H7 (cell line): Measurements from ENCODE around the gene LENEP. TPM values are rescaled to one million over a fixed set of nuclear protein-coding genes. Genes with fewer than 3 reads are reported as not detected.
A peak's percentile ranks its signal among the peaks of the same experiment; 100 is the strongest.

ENCODE experiments used
- DNase-seq: peaks from one replicate; pipeline ENCODE4 v3.0.0; 2012
- H3K27me3 ChIP-seq: 2 replicates; pipeline ENCODE4 v1.6.0; 2011; ENCODE audit warnings: mild to moderate bottlenecking, low read length; ENCODE audit not compliant: control insufficient read depth, insufficient read depth
- H3K36me3 ChIP-seq: replicated peaks from 2 replicates; pipeline ENCODE4 v1.5.1; 2011; ENCODE audit warnings: low read length; ENCODE audit not compliant: control insufficient read depth, insufficient read depth
- H3K4me3 ChIP-seq: 2 replicates; pipeline ENCODE4 v1.5.1; 2011; ENCODE audit warnings: low read depth, mild to moderate bottlenecking, control low read depth, low read length, moderate library complexity; ENCODE audit not compliant: insufficient read depth
- total RNA-seq: library from RNA; depleted of rRNA; stranded (reverse); fragments of >200 nt; shearing (Covaris generic); gene quantifications from 2 replicates; pipeline ENCODE4 v1.2.3, GENCODE V29; 2014

Gene LENEP
- total RNA-seq, 1 experiment from 2014 or later = 0.21 TPM

- DNase-seq = peak; percentile 55
- Histone ChIP-seq H3K36me3 (no peaks in the 10 kb centered on the region), H3K27me3 (peaks cover 2% of the 10 kb centered on the region; the same call in 1 of the 2 replicates), H3K4me3 (peak overlapping the region; percentile 97)
These were observed 11.1 kb downstream of the LENEP start for GRCh38 chr1:155004352-155005075.

DNA sequence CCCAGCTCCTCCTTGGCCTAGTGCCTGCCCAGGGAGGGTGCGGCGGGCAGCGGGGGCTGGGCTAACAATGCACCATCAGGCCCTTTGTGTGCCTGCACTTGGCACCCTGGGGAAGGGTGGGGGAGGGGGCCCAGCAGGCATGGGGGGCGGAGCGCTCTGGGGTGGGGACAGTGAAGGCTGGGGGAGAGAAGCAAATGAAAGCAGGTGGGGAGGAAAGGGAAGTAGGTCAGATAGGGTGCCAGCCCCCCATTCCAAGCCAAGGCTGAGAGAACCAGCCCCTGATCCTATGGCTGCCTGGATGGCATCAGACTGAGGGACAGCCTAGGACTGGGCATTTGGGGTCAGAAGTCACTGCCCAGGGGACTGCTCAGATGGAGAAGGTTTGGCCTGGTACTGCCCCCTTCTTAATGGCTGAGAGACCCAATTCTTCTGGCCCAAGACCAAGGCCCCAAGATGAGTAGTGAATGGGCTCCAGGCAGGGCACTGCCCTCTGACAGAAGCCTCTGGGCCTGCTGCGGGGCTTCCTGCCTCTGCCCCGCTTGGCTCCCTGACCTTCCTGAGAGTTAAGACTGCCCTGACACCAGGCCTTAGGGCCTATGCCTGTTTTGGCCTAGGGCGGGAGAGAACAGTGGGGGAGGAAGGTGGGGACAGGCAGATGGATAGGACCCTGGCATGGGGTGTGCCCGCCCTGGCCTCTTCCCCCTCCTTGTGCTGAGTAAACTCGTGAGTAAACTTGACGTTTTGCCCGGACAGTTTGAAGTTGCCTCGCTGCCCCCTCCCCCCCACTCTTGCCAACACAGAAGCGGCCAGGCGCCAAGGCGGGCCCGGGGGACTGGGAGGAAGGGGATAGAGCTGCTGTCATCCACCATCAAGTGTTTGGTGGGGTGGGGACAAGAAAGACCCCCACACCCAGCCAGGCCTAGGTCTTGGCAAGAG, 12.0 kb downstream of the LENEP start:
- DNase-seq = peak; percentile 55
- Histone ChIP-seq H3K27me3 (peaks cover 2% of the 10 kb centered on the region; the same call in 1 of the 2 replicates), H3K36me3 (no peaks in the 10 kb centered on the region), H3K4me3 (no peak overlapping the region)

DNA sequence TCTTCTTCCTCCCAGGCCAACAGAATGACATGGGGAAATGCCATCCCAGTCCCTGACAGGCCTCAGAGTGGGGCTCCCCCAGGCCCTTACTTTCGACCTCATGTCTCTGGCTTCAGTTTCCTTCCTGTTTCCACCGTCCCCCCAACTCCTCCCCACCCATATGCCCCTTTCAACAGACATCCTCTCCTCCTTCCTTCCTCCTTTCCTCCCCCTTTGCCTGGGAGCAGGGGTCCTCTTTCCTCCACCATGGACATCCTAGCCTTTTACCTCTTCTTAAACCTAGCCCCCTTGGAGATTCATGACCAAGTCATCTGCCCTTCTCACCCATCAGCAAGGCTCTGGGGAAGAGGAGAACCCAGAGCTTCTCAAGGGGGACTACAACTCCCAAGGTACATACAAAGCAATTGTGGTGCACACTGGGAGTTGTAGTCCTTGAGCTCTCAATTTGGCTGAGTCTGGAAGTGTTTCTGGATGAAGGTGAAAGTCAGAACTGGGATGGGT, 13.3 kb downstream of the LENEP start:
- Histone ChIP-seq H3K27me3 (peaks cover 2% of the 10 kb centered on the region; the same call in 1 of the 2 replicates), H3K4me3 (no peak overlapping the region), H3K36me3 (no peaks in the 10 kb centered on the region)
- DNase-seq = peak; percentile 66

- peaks cover 2% of the 10 kb centered on the region; the same call in 1 of the 2 replicates for H3K27me3 ChIP-seq
- H3K4me3 ChIP-seq = no peak overlapping the region
- DNase-seq = peak; percentile 43
- no peaks in the 10 kb centered on the region for H3K36me3 ChIP-seq
These were observed 14.0 kb downstream of the LENEP start for GRCh38 chr1:155007251-155007828.

- DNase-seq = peak; percentile 84
- Histone ChIP-seq H3K27me3 (no peaks in the 10 kb centered on the region), H3K4me3 (no peak overlapping the region), H3K36me3 (no peaks in the 10 kb centered on the region)
These were observed 14.9 kb downstream of the LENEP start for GRCh38 chr1:155008015-155008941.

DNA sequence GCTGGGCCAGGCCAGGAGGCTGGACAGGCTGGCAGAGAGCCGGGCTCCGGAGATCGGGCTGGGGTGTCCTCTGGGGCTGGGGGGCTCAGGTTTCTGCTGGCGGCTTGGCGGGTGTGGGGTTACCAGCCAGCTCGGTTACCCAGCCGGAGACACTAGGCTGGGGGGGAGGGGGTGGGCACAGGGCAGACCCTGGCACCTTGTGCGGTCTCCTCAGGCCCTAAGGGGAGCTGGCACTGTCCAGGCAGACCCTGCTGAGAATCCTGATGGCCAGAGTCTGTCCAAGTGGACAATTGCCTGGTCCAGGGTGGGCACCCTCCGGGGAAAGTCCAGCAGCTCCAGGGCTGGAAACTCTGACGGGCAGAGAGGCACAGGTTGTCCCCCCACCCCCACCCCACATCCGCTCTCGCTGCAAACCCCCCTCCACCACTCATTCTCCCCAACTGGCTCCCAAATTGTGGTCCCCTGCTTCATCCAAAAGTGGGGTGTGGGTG, 15.9 kb downstream of the LENEP start:
- peak; percentile 51 for DNase-seq
- H3K27me3 ChIP-seq = no peaks in the 10 kb centered on the region
- H3K36me3 ChIP-seq = peaks cover under 1% of the 10 kb centered on the region; the same call in 1 of the 2 replicates
- H3K4me3 ChIP-seq = no peak overlapping the region

GRCh38 chr1:155009742-155010141, 16.4 kb downstream of the LENEP start:
- Histone ChIP-seq H3K36me3 (peaks cover 2% of the 10 kb centered on the region; the same call in 1 of the 2 replicates), H3K27me3 (no peaks in the 10 kb centered on the region), H3K4me3 (no peak overlapping the region)
- no peak for DNase-seq

DNA sequence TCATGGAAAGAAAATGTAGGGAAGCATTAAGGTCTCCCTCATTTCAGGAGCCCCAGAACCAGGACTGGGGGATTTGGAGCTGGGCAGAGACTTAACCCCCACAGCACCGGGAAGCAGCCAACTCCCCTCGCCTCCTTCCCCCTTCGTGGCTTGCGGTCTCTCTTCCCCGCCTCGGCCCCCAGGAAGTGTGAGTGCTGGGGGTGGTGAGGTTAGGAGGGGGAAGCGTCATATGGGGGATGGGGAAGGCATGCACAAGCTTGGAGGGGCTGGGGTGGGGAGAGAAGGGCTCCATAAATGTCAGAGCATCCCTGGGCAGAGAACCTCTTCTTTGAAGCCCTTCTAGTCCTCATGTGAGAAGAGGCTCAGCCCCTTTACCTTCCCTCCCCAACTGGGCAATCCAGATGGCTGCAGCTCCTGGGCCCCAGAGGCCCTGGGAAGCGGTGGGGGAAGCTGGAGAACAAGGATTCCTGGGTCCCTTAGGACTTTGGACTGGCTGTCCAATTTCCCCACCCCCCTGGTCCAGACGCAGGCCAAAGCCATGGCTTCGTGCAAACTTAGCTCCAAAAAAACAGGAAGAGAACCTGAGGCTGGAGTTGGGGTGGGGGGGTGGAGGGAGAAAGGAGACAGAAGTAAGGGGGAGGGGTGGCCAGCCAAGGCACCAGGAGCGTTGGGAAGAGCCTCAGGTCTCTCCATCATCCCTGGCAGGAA, 17.0 kb downstream of the LENEP start:
- no peak for DNase-seq
- no peak overlapping the region for H3K4me3 ChIP-seq
- H3K36me3 ChIP-seq = peaks cover 4% of the 10 kb centered on the region; the same call in 1 of the 2 replicates
- H3K27me3 ChIP-seq = no peaks in the 10 kb centered on the region

- Histone ChIP-seq H3K36me3 (peaks cover 4% of the 10 kb centered on the region), H3K4me3 (no peak overlapping the region), H3K27me3 (no peaks in the 10 kb centered on the region)
- DNase-seq = peak; percentile 50
These were observed 17.6 kb downstream of the LENEP start for GRCh38 chr1:155011004-155011416.

- DNase-seq = no peak
- Histone ChIP-seq H3K27me3 (no peaks in the 10 kb centered on the region), H3K36me3 (peaks cover 5% of the 10 kb centered on the region), H3K4me3 (no peak overlapping the region)
These were observed 18.1 kb downstream of the LENEP start for GRCh38 chr1:155011437-155012025.

DNA sequence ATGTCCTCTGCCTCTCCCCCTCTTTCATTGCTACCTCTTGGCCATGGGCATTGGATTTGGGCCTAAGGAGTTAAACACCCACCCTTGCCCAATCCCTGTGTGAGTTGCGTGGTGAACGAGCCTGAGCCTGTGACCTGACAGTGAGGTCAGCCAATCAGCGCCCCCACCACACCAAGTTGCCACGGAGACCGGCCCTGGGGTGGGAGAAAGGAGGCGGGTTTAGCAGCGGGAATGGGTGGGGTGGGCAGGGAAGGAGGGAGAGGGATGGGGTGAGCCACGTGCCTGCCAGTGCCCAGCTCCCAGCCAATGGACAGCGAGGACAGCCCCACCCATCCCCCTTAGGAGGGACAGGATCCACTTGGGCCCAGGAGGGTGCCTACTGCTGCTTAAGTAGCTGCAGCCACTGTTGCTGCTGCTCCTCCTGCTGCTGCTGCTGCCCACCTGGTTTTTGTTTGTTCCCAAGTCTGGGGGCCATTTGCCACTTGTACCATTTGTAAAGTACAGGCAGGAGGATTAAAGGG, 18.7 kb downstream of the LENEP start:
- Histone ChIP-seq H3K4me3 (no peak overlapping the region), H3K36me3 (peaks cover 7% of the 10 kb centered on the region), H3K27me3 (no peaks in the 10 kb centered on the region)
- peak; percentile 97 for DNase-seq

GRCh38 chr1:155012776-155013602, 19.6 kb downstream of the LENEP start:
- DNase-seq = no peak
- H3K27me3 ChIP-seq = no peaks in the 10 kb centered on the region
- H3K36me3 ChIP-seq = peaks cover 7% of the 10 kb centered on the region
- H3K4me3 ChIP-seq = no peak overlapping the region
